Neural cell (in vitro differentiated cells): ENCODE data around the gene MYF6.

Experiments
- CTCF ChIP-seq: fragments of 450-650 bp; IDR thresholded peaks from 2 replicates; pipeline ENCODE4 v1.5.1; 2014; ENCODE audit warnings: antibody characterized with exemption, mild to moderate bottlenecking, moderate library complexity; ENCODE audit not compliant: poor library complexity, severe bottlenecking
- REST ChIP-seq: IDR thresholded peaks from 2 replicates; pipeline ENCODE4 v1.6.1; 2012; ENCODE audit warnings: borderline replicate concordance
- TAF1 ChIP-seq: IDR thresholded peaks from 2 replicates; pipeline ENCODE4 v1.6.1; 2012; ENCODE audit warnings: low read depth

- TF ChIP-seq CTCF (no peak), TAF1 (no peak), REST (no peak)
These were observed 13.9 kb downstream of the MYF6 start for GRCh38 chr12:80721326-80721725.
